ENCODE measurements around the gene SLC16A6. TPM values are rescaled to one million over a fixed set of nuclear protein-coding genes. Genes with fewer than 3 reads are reported as not detected.

The SLC16A6 gene
- total and polyA plus RNA-seq, 12 donors, result 0.47 to 83.0 (median 2.5) TPM

GRCh38 chr17:68318103-68318991 lies 27.4 kb upstream of the SLC16A6 start:
- no peak overlapping the region for H3K4me3 ChIP-seq
- peak; percentile 55 to 85 (median 80) for DNase-seq
- intact Hi-C loops (cut with DNase I), result no loop called here
- H3K36me3 ChIP-seq (replicated peaks in 1 of 2), result no peaks in the 10 kb centered on the region
- no peak for TF ChIP-seq CTCF (IDR thresholded peaks at IDR 0.05)
- TF ChIP-seq POLR2A (IDR thresholded peaks at IDR 0.05), result peak in 1 of 2 donors; percentile 47
- no peaks in the 10 kb centered on the region for H3K27me3 ChIP-seq
- WGBS, 4 donors, result 27 to 43% (median 41%) methylated on average over 8 of the region's 8 CpGs
- H3K9me3 ChIP-seq (replicated peaks in 1 of 3), result no peaks in the 10 kb centered on the region
- H3K4me1 ChIP-seq (replicated peaks in 1 of 2), result peaks cover 10 to 20% of the 10 kb centered on the region in 2 donors
- peak overlapping the region in 4 of 5 donors; percentile 11 to 81 (median 63) for H3K27ac ChIP-seq

- H3K36me3 ChIP-seq (replicated peaks in 1 of 2), result no peaks in the 10 kb centered on the region
- H3K4me1 ChIP-seq (replicated peaks in 1 of 2), result peaks cover 18 to 27% of the 10 kb centered on the region in 2 donors
- DNase-seq, result peak in 6 of 7 donors; percentile 33 to 62 (median 51)
- TF ChIP-seq CTCF (IDR thresholded peaks at IDR 0.05) (no peak), POLR2A (IDR thresholded peaks at IDR 0.05) (no peak)
- peak overlapping the region in 4 of 5 donors; percentile 11 to 81 (median 63) for H3K27ac ChIP-seq
- intact Hi-C loops (cut with DNase I), result no loop called here
- no peaks in the 10 kb centered on the region for H3K27me3 ChIP-seq
- 39 to 54% (median 47%) methylated on average over 6 of the region's 6 CpGs for WGBS, 4 donors
- H3K4me3 ChIP-seq, result no peak overlapping the region
- no peaks in the 10 kb centered on the region for H3K9me3 ChIP-seq (replicated peaks in 1 of 3)
Observed at GRCh38 chr17:68317458-68317857, 26.5 kb upstream of the SLC16A6 start.

DNA sequence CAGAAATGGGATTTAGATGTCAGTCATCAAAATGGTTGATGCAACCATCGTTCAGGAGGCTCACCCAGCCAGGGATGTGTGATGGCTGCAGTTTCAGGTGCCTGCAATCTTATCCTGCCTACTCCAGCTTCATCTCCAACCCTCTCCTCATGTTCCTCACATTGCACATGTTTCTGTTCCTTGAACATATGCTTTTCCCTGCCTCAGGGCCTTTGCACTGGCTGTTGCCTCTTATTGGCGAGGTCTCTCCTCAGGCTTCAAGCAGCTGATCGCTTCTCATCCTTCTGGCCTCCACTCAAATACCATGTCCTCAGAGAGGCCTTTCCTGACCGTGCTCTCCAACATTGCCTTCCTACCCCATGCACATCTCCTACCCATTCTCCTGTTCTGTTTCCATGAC lies 25.0 kb upstream of the SLC16A6 start:
- no peaks in the 10 kb centered on the region for H3K36me3 ChIP-seq (replicated peaks in 1 of 2)
- DNase-seq, result no peak
- no peak for TF ChIP-seq POLR2A (IDR thresholded peaks at IDR 0.05)
- TF ChIP-seq CTCF (IDR thresholded peaks at IDR 0.05), result no peak
- intact Hi-C loops (cut with DNase I), result no loop called here
- no peak overlapping the region for H3K27ac ChIP-seq
- H3K27me3 ChIP-seq, result no peaks in the 10 kb centered on the region
- peaks cover 22 to 27% of the 10 kb centered on the region in 2 donors for H3K4me1 ChIP-seq (replicated peaks in 1 of 2)
- H3K9me3 ChIP-seq (replicated peaks in 1 of 3), result no peaks in the 10 kb centered on the region
- no peak overlapping the region for H3K4me3 ChIP-seq
- 98 to 100% (median 99%) methylated on average over 4 of the region's 4 CpGs for WGBS, 4 donors

GRCh38 chr17:68314916-68315535 lies 24.1 kb upstream of the SLC16A6 start:
- H3K4me1 ChIP-seq (replicated peaks in 1 of 2), result peaks cover 22 to 27% of the 10 kb centered on the region in 2 donors
- H3K36me3 ChIP-seq (replicated peaks in 1 of 2), result no peaks in the 10 kb centered on the region
- H3K9me3 ChIP-seq (replicated peaks in 1 of 3), result no peaks in the 10 kb centered on the region
- 84 to 89% (median 87%) methylated on average over 8 of the region's 8 CpGs for WGBS, 4 donors
- H3K4me3 ChIP-seq, result no peak overlapping the region
- H3K27me3 ChIP-seq, result no peaks in the 10 kb centered on the region
- intact Hi-C loops (cut with DNase I), result no loop called here
- TF ChIP-seq POLR2A (IDR thresholded peaks at IDR 0.05), result no peak
- no peak for TF ChIP-seq CTCF (IDR thresholded peaks at IDR 0.05)
- no peak overlapping the region for H3K27ac ChIP-seq
- DNase-seq, result peak in 4 of 7 donors; percentile 41 to 74 (median 56)

Data from adrenal gland (tissue), 12 donors.